Central memory CD4-positive, alpha-beta T cell (primary cell): ENCODE results near the gene FZD1.

ENCODE experiments used
- DNase-seq: peaks from one replicate; pipeline ENCODE4 v3.0.0; 2022

FZD1 gene

DNA sequence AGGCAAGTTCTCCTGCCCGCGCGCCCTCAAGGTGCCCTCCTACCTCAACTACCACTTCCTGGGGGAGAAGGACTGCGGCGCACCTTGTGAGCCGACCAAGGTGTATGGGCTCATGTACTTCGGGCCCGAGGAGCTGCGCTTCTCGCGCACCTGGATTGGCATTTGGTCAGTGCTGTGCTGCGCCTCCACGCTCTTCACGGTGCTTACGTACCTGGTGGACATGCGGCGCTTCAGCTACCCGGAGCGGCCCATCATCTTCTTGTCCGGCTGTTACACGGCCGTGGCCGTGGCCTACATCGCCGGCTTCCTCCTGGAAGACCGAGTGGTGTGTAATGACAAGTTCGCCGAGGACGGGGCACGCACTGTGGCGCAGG is 1.4 kb downstream of the FZD1 start:
- DNase-seq = no peak

DNA sequence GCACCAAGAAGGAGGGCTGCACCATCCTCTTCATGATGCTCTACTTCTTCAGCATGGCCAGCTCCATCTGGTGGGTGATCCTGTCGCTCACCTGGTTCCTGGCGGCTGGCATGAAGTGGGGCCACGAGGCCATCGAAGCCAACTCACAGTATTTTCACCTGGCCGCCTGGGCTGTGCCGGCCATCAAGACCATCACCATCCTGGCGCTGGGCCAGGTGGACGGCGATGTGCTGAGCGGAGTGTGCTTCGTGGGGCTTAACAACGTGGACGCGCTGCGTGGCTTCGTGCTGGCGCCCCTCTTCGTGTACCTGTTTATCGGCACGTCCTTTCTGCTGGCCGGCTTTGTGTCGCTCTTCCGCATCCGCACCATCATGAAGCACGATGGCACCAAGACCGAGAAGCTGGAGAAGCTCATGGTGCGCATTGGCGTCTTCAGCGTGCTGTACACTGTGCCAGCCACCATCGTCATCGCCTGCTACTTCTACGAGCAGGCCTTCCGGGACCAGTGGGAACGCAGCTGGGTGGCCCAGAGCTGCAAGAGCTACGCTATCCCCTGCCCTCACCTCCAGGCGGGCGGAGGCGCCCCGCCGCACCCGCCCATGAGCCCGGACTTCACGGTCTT is 1.9 kb downstream of the FZD1 start:
- DNase-seq = no peak

DNA sequence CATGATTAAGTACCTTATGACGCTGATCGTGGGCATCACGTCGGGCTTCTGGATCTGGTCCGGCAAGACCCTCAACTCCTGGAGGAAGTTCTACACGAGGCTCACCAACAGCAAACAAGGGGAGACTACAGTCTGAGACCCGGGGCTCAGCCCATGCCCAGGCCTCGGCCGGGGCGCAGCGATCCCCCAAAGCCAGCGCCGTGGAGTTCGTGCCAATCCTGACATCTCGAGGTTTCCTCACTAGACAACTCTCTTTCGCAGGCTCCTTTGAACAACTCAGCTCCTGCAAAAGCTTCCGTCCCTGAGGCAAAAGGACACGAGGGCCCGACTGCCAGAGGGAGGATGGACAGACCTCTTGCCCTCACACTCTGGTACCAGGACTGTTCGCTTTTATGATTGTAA is 2.5 kb downstream of the FZD1 start:
- DNase-seq = no peak

DNA sequence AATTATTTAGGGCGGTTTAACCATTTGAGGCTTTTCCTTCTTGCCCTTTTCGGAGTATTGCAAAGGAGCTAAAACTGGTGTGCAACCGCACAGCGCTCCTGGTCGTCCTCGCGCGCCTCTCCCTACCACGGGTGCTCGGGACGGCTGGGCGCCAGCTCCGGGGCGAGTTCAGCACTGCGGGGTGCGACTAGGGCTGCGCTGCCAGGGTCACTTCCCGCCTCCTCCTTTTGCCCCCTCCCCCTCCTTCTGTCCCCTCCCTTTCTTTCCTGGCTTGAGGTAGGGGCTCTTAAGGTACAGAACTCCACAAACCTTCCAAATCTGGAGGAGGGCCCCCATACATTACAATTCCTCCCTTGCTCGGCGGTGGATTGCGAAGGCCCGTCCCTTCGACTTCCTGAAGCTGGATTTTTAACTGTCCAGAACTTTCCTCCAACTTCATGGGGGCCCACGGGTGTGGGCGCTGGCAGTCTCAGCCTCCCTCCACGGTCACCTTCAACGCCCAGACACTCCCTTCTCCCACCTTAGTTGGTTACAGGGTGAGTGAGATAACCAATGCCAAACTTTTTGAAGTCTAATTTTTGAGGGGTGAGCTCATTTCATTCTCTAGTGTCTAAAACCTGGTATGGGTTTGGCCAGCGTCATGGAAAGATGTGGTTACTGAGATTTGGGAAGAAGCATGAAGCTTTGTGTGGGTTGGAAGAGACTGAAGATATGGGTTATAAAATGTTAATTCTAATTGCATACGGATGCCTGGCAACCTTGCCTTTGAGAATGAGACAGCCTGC is 3.1 kb downstream of the FZD1 start:
- DNase-seq = no peak

DNA sequence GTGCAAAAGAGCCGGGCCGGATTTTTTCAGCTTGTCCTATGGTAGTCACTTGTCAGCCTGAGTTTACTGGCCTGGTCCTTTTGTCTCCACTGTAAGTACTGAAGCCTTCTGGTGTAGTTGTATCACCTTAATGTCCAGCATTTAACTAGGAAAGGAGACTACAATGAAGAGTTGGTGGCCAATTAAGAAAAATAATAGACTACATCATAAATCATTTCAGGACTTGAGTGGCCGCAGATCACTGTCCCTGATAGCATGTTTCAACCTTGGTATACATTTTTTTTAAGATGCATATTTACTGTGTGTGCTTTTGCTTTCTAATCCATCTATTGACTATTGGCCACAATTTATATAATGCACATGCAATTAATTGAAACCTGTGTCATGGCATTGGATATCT is 6.1 kb downstream of the FZD1 start:
- no peak for DNase-seq

DNA sequence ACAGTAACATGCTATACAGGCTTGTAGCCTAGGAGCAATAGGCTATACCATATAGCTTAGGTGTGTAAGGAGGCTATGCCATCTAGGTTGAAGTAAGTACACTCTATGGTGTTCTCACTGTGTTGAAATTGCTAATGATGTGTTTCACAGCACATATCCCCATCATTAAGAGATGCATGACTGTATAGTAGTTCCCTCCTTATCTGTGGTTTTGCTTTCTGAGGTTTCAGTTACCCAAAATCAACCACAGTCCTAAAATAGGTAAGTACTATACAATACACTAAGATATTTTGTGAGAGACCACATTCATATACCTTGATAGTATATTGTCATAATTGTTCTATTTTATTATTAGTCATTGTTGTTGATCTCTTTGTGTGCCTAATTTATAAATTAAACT is 12.7 kb downstream of the FZD1 start:
- DNase-seq = no peak

DNA sequence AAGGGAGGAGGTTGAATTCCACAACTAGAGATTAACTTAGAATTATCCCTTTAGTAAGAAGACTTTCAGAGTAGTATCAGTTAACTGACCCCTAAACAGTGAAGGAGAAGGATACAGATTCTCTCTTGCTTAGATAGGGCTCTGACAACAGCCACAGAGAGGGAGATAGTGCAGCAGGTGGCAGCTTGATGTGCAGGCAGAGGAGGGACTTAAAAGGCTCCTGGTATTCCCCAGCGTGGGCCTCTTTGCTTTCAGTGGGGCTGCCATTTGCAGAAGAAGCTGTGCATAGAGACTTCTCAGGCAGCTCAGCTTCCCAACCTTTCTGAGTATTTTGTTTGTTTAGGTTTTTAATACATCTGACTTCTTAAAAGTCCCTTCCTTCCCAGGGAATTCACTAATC is 16.0 kb downstream of the FZD1 start:
- no peak for DNase-seq

DNA sequence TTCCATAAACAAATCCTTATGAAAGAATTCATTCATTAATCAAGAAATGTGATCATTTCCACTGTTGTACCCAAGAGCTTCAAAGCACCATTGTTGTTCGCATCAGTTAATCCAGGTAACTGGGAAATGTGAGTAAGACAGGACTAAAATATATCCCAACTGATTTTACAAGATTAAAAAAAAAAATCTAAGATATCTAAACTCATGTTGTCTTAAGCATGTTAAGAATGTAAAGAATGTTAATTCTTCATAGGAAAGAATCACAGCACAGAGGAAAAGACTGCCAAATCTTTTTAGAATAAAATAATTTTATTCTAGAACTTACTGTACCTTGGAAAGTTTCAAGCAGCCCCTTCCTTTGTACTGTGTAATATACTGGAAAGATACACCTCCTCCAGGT is 16.4 kb downstream of the FZD1 start:
- DNase-seq = no peak

DNA sequence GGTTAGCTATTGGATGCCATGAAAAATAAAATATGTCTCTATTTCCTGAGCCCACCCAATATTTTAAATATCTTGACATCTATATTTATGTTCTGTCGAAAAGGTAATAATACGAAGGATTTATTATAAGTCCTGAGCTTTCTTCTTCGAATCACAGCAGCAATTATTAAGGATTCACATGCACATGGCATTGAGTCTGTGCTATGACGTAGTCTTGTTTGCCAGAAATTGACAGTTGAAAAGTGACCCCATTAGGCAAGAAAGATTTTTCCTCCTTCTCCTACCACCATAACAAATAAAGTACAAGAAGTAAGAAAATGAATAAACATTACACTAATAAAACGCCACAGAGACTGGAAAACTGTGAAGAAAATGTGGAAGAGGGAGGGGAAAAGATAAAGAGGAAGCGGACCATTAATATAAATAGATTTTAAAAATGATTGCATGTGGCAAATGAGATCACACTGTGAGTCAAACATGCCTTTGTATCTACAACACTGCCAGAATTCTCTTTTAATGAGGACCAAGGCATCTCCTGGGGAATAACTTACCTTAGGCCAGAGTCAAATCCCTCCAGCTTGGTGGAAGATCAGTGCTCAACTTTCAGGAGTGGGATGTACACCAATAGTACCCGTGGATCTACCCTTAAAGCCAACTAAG is 21.6 kb downstream of the FZD1 start:
- no peak for DNase-seq

DNA sequence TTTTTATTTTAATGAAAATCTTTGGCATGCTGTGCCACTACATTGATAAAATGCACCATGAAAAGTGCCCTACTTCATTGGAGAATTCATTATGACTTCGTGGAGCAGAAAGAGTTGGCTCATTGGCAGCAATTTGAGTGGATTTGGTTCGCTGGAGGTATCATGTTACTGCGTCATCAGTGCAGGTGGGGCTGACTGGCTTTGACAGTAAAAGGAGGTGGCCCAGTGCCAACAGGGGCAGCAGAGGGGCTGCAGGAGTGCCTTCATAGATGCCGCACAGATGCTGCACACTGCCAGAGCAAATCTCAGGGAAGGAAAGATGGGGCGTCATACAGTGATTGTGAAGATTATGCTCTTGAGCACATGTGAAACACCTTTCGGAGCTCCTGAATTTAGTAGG is 22.2 kb downstream of the FZD1 start:
- no peak for DNase-seq

DNA sequence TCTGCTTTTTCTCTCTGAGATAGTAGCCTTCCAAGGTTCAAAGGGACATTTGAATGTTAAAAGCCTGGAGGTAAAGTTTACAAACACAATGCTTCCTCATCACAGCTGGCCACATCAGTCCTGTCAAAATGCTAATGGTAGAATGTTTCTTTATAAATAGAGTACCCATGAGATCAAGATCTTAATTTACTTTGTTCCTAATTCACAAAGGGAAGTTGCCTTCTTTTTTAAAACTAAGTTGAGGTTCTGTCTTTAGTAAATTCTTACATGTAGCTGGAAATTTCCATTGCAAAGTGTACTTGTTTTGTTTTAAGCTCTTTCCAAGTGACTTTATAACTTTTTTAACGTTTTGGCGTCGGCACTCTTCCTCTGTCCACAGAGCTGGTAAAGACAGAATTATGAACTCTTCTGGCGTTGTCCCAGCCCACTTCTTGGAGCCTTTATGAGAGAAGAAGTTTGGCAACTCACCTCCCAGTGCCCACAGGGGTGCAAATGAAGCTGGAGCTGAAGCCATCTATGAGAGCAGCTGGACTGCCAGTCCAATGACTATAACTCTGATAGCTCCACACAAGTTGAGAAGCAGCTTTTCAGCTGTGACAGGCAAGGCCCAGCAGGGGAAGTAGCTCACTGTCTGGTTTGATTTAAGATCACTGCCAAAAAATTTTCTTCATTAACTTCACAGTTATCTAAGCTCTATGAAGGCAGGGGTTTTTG is 23.3 kb downstream of the FZD1 start:
- no peak for DNase-seq

DNA sequence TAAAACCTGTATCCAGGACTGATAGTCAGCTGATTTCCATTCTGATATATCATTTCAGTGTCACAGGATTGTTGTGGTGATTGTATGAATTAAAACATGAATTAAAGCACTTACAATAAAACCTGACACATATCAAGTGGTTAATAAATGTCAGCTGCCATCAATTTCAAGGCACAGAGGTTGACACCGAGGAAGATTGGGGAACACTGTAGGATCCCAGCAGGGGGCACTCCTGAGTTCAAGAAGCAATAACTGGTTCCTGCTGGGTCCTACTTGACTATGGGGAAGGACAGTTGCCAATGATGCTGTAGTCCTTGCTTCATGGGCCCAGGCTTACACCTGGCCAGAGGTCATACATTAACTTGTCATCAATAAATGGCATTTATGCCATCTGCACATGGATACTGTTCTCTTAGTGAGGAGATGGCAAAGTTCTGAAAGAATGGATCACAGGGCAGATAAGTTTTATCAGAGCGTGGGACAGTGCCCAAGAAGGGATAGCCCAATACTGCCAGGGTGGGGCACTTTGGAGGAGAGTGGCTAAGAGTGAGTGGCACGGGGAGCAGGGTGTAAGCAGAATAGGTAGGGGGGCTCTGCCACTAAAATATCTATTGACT is 24.1 kb downstream of the FZD1 start:
- DNase-seq = no peak

DNA sequence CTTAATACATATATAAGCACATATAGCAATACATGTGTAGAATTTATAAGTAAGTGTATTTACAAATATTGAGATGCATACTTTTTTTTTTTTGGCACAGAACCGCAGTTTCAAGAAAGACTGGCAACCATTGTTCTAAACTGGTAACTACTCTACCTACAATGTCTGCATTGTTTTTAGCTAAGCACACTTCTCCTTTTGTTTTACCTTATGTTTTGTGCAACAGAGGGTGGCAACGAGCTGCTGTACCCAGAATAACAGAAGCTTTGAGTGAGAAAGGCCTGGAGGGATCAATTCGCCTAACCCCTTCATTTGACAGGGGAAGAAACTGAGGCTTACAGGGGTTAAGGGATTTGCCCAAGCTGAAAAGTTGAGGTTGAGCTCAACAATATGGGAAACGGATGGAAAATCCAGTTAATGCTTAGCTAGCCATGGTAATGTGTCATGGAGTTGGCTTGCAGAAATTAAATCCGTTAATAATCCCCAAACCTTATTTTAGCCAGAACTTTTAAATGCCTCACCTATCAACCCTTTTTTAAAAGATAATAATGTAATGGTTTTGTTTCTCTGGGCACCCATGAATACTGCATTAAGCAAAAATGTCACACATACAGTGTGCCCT is 25.5 kb downstream of the FZD1 start:
- DNase-seq = no peak

DNA sequence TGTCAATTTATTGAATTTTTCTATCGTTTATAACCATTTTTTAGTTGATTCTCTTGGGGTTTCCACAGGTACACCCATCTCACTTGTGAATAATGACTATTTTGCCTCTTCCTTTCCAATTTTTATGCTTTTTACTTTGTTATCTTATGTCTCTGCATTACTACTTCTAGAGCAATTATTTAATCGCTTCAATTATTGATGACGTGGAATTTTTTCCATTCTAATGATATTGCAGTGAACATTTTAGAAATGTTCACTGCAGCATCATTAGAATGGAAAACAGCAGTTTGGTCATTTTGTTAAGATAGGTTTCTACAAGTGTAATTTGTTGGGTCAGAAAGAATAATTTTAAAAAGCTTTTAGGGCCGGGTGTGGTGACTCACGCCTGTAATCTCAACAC is 27.1 kb downstream of the FZD1 start:
- no peak for DNase-seq

DNA sequence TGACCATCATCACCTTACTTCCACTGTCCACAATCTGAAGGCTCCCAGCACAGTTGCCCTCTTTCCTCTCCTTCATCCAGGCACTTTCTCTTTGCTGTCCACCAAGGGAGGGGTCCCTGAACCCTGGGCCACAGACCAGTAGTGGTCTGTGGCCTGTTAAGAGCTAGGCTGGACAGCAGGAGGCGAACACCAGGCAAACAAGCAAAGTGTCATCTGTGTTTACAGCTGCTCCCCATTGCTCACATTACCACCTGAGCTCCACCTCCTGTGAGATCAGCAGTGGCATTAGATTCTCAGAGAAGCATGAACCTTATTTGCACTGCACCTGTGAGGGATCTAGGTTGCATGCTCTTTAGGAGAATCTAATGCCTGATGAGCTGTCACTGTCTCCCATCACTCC is 27.7 kb downstream of the FZD1 start:
- no peak for DNase-seq

DNA sequence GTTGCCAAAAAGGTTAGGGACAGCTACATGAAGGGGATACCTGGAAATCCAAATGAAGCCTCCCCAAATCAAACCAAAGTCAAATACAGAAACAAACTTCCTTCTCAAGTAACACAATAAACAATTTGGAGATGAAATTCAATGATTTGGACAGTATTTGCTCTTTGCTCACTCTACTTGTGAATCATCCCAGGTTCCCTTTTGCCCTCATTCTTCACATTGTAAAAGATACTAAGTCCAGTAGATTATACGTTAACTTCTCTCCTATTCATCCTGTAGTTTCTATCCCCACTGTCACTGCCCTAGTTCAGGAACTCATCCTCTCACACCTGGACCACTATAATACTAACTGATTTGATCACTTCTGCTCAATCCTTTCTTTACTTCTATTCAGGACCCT is 28.3 kb downstream of the FZD1 start:
- no peak for DNase-seq

DNA sequence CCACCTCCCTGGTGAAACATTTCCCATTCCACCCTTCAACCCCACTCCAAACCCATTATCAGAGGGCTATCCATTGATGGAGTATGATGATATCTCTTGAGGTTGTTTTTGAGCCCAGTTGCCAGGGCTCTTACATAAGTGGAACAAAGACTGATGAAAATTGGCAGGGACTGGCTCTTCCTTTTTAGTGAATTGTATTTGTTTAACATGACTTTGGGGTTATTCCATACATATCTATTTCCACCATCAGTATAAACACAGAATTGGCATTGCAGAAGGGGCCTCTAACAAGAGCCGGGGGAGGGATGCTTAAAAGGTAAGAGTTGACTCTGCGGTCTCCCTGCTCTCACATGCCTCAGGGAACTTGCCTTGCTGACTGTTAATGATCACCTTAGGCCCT is 28.9 kb downstream of the FZD1 start:
- DNase-seq = no peak

DNA sequence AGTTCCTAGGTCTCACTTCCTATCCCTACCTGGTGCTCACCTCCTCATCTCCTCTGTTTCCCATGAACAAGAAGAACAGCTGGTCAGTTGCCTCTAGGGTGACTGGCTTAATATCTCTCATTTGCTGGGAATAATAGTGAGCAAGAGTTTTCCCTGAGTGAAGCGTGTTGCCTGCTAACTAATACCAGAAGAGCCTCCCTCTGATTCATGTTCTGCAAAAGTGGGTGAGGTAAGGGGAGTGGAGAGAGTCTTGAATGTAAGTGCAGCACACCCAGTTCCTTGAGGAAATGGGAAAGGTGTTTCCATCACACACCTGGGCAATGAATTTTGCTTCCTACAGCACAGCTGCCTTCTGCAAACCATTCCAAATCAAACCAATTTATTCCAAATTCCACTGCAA is 29.6 kb downstream of the FZD1 start:
- no peak for DNase-seq

DNA sequence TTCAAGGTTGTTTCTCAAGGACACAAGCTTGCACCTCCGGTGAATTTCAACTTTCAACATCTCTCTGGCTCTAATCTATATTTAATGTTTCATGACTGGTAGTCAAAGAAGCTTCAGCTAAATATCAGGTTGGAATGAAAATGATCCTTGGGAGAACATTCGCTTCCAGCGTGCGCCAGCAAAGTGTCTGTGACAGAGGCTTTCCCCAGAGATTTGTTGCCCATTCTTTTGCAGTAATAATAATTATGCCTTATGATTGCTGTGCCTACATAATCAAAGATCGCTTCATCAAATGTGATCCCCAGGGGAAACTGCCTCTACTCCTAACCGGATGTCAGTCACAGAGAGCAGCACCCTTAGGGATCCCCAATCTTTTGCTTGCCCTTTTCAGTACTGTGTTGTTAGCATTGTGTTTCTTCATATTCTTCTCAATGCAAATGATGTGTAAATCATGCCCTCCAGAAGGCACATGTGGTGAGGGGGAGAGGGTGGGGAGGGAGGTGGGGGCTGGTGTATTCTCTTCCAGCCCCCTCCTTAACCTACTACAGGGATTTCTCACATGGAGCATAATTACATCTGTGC is 30.5 kb downstream of the FZD1 start:
- DNase-seq = no peak

DNA sequence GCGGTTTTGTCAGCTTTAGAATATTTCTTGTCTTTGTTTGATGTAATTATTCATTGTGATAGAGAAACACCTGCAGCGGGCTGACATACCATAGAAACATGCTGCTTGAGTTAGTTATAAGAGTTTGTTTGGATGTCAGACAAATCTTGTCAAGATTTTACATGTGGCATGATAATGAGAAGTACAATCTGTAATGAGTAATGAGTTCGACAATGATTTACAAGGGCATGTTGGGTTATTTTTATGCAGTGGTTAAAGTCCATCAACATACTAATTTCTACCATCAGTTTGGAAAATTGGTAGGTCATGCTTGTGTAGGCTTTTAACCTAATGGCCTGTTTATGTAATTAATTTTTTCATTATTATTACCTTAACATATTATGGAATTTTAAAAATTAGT is 31.3 kb downstream of the FZD1 start:
- no peak for DNase-seq

DNA sequence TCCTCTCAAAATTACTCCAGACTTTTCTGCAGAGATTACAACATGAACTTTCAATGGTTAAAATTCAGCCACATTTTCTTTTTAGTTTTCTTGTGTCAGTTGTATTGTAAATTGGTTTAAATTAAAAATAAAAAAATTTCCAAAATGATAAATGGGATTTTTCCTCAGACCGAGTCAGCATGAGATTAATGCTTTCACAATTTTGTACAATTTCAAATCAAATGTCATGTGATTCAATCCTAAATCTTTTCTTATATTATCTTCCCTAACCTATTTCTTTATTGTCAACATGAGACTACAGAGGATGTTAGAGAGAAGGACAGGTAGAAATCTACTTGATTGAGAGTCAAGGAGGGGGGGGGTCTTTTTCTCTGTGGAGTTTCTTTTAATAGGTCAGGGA is 33.7 kb downstream of the FZD1 start:
- no peak for DNase-seq
